Suprapubic skin (tissue), 4 donors: ENCODE measurements around the gene TSKU. TPM values are rescaled to one million over a fixed set of nuclear protein-coding genes. Genes with fewer than 3 reads are reported as not detected.

Source experiments
- DNase-seq, 2 donors: peaks; one replicate each; pipeline ENCODE4 v3.0.0-alpha.2; 2019; ENCODE audit warnings: low spot score in 2 of 2
- H3K27ac ChIP-seq: fragments of 200-600 bp; sonication (generic); one replicate; pipeline ENCODE4 v1.5.1; 2019
- H3K27me3 ChIP-seq: fragments of 200-600 bp; sonication (generic); one replicate; pipeline ENCODE4 v1.5.1; 2019
- H3K36me3 ChIP-seq: fragments of 200-600 bp; sonication (generic); one replicate; pipeline ENCODE4 v1.5.1; 2019
- H3K4me1 ChIP-seq: fragments of 200-600 bp; sonication (generic); one replicate; pipeline ENCODE4 v1.5.1; 2019
- H3K4me3 ChIP-seq: fragments of 200-600 bp; sonication (generic); one replicate; pipeline ENCODE4 v1.5.1; 2019; ENCODE audit warnings: mild to moderate bottlenecking
- H3K9me3 ChIP-seq: fragments of 200-600 bp; sonication (generic); one replicate; pipeline ENCODE4 v1.5.1; 2019
- CTCF ChIP-seq, 2 donors: fragments of 200-600 bp in 1 of 2; fragments of 450-650 bp in 1 of 2; sonication (generic) in 1 of 2; IDR thresholded peaks; one replicate each; pipeline ENCODE4 v1.5.1; 2016 to 2019; ENCODE audit warnings: antibody characterized with exemption in 2 of 2, mild to moderate bottlenecking in 1 of 2, moderate library complexity in 1 of 2
- EP300 ChIP-seq: sonication (generic); formaldehyde crosslinking; IDR thresholded peaks from one replicate; pipeline ENCODE4 v1.6.1; 2017; ENCODE audit warnings: antibody characterized with exemption
- POLR2A ChIP-seq, 2 donors: fragments of 450-650 bp; IDR thresholded peaks; one replicate each; pipeline ENCODE4 v1.6.1; 2017; ENCODE audit warnings: antibody characterized with exemption in 2 of 2, mild to moderate bottlenecking in 2 of 2, moderate library complexity in 2 of 2
- POLR2AphosphoS5 ChIP-seq, 3 donors: sonication (generic); formaldehyde crosslinking; IDR thresholded peaks; one replicate each; pipeline ENCODE4 v1.6.1; 2017; ENCODE audit warnings: antibody characterized with exemption in 3 of 3
- WGBS: methylation state at CpG from one replicate; pipeline ENCODE4 v1.1.5; 2018; 5-methylcytosine and 5-hydroxymethylcytosine counted together
- total RNA-seq, 4 donors: library from RNA; depleted of rRNA; stranded (reverse); fragments of >200 nt; gene quantifications; one replicate each; pipeline ENCODE4 v1.1.0, GENCODE V29; 2016

TSKU gene
- total RNA-seq, 4 donors from 2014 or later, result 85.5 to 155 (median 128) TPM

GRCh38 chr11:76764941-76765665 lies 18.1 kb upstream of the TSKU start:
- no peaks in the 10 kb centered on the region for H3K36me3 ChIP-seq
- no peaks in the 10 kb centered on the region for H3K9me3 ChIP-seq
- no peak overlapping the region for H3K27ac ChIP-seq
- no peak for TF ChIP-seq EP300
- no peak for TF ChIP-seq POLR2AphosphoS5 (IDR thresholded peaks at IDR 0.05)
- no peak for TF ChIP-seq POLR2A (IDR thresholded peaks at IDR 0.05)
- TF ChIP-seq CTCF (IDR thresholded peaks at IDR 0.05), result no peak
- peaks cover 81% of the 10 kb centered on the region for H3K4me1 ChIP-seq
- 82% methylated on average over 10 of the region's 10 CpGs for WGBS
- H3K4me3 ChIP-seq, result no peak overlapping the region
- DNase-seq, result no peak
- H3K27me3 ChIP-seq, result no peaks in the 10 kb centered on the region

- no peaks in the 10 kb centered on the region for H3K27me3 ChIP-seq
- TF ChIP-seq EP300, result no peak
- TF ChIP-seq POLR2A (IDR thresholded peaks at IDR 0.05), result no peak
- TF ChIP-seq POLR2AphosphoS5 (IDR thresholded peaks at IDR 0.05), result no peak
- TF ChIP-seq CTCF (IDR thresholded peaks at IDR 0.05), result no peak
- H3K4me1 ChIP-seq, result peaks cover 89% of the 10 kb centered on the region
- H3K27ac ChIP-seq, result no peak overlapping the region
- 28% methylated on average over 5 of the region's 5 CpGs for WGBS
- DNase-seq, result no peak
- no peak overlapping the region for H3K4me3 ChIP-seq
- no peaks in the 10 kb centered on the region for H3K9me3 ChIP-seq
- no peaks in the 10 kb centered on the region for H3K36me3 ChIP-seq
Measured at GRCh38 chr11:76765863-76766350, 17.2 kb upstream of the TSKU start.

DNA sequence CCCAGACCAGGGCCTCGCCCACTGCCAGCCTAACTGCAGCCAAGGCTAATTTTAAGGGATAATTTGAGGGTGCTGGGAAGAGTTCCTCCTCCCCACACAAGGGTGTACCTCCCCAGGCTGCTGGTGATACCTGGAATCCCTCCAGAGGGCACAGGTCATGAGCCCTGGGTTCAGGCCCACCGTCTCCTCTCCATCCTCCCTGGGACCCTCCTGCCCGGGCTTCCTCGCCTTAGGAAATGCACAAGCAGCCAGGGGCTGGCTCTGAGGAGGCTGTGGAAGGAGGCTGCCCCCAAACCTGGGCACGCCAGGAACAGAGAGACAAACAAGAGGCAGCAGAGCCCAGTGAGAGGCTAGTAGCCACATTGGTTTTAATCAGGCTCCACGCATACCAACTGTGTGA lies 16.6 kb upstream of the TSKU start:
- TF ChIP-seq POLR2AphosphoS5 (IDR thresholded peaks at IDR 0.05) (no peak), POLR2A (IDR thresholded peaks at IDR 0.05) (no peak), CTCF (IDR thresholded peaks at IDR 0.05) (no peak)
- no peaks in the 10 kb centered on the region for H3K27me3 ChIP-seq
- WGBS, result 90% methylated on average over 5 of the region's 6 CpGs
- no peaks in the 10 kb centered on the region for H3K36me3 ChIP-seq
- peaks cover 95% of the 10 kb centered on the region for H3K4me1 ChIP-seq
- H3K9me3 ChIP-seq, result no peaks in the 10 kb centered on the region
- no peak overlapping the region for H3K4me3 ChIP-seq
- no peak for DNase-seq
- peak overlapping the region; percentile 57 for H3K27ac ChIP-seq

GRCh38 chr11:76767659-76768058 lies 15.5 kb upstream of the TSKU start:
- Histone ChIP-seq H3K9me3 (no peaks in the 10 kb centered on the region), H3K4me3 (peak overlapping the region; percentile 18), H3K36me3 (no peaks in the 10 kb centered on the region), H3K27ac (peak overlapping the region; percentile 57), H3K27me3 (no peaks in the 10 kb centered on the region), H3K4me1 (peaks cover 98% of the 10 kb centered on the region)
- DNase-seq, result no peak
- WGBS, result 28% methylated on average over 4 of the region's 5 CpGs
- TF ChIP-seq CTCF (IDR thresholded peaks at IDR 0.05) (no peak), POLR2AphosphoS5 (IDR thresholded peaks at IDR 0.05) (no peak), POLR2A (IDR thresholded peaks at IDR 0.05) (no peak), EP300 (no peak)

GRCh38 chr11:76768088-76768908 lies 14.9 kb upstream of the TSKU start:
- TF ChIP-seq EP300, result no peak
- TF ChIP-seq POLR2A (IDR thresholded peaks at IDR 0.05), result no peak
- TF ChIP-seq CTCF (IDR thresholded peaks at IDR 0.05), result no peak
- TF ChIP-seq POLR2AphosphoS5 (IDR thresholded peaks at IDR 0.05), result no peak
- H3K27me3 ChIP-seq, result no peaks in the 10 kb centered on the region
- H3K4me1 ChIP-seq, result peaks cover 98% of the 10 kb centered on the region
- no peaks in the 10 kb centered on the region for H3K9me3 ChIP-seq
- peak overlapping the region; percentile 18 for H3K4me3 ChIP-seq
- H3K27ac ChIP-seq, result peak overlapping the region; percentile 57
- DNase-seq, result no peak
- H3K36me3 ChIP-seq, result no peaks in the 10 kb centered on the region
- WGBS, result 13% methylated on average over 7 of the region's 7 CpGs
